ENCODE results near the gene EXOC5.
"Not testable (repeated sequence)": the region's sequence is repeated elsewhere in the genome, so short reads cannot be mapped to it uniquely, and the experiment has no call there.

Gene EXOC5

DNA sequence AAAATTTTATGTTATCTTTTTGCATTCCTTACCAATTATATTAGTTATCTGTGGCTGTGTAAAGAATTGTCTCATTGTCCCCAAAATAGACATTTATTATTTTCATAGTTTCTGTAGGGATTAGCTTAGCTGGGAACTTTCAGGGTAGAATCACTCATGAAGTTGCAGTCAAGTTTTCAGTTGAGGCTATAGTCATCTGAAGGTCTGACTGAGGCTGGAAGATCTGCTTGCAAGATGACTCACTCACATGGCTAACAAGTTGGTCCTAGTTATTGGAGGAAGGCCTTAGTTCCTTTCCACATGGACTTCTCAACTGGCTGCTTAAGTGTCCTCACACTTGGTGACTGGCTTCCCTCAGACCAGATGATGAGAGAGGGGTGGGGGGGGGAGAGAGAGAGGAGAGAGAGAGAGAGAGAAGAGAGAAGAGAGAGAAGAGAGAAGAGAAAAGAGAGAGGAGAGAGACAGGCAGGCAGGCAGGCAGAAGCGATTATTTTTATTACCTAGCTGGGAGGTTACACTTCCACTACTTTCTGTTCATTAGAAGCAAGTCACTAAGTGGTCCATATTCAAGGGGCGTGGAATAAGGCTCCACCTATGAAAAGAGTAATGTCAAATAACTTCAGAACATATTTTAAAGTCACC is 6.4 kb upstream of the EXOC5 start:
- no peak for DNase-seq (ENCODE audit: low read depth)
- no peak overlapping the region for H3K4me3 ChIP-seq (ENCODE audit: control insufficient read depth, low read depth, low read length)
- TF ChIP-seq, protein P1, sequence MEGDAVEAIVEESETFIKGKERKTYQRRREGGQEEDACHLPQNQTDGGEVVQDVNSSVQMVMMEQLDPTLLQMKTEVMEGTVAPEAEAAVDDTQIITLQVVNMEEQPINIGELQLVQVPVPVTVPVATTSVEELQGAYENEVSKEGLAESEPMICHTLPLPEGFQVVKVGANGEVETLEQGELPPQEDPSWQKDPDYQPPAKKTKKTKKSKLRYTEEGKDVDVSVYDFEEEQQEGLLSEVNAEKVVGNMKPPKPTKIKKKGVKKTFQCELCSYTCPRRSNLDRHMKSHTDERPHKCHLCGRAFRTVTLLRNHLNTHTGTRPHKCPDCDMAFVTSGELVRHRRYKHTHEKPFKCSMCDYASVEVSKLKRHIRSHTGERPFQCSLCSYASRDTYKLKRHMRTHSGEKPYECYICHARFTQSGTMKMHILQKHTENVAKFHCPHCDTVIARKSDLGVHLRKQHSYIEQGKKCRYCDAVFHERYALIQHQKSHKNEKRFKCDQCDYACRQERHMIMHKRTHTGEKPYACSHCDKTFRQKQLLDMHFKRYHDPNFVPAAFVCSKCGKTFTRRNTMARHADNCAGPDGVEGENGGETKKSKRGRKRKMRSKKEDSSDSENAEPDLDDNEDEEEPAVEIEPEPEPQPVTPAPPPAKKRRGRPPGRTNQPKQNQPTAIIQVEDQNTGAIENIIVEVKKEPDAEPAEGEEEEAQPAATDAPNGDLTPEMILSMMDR (IDR thresholded peaks at IDR 0.05; ENCODE audit: control insufficient read depth, insufficient read depth, low read depth, low read length, missing control alignments) = no peak

DNA sequence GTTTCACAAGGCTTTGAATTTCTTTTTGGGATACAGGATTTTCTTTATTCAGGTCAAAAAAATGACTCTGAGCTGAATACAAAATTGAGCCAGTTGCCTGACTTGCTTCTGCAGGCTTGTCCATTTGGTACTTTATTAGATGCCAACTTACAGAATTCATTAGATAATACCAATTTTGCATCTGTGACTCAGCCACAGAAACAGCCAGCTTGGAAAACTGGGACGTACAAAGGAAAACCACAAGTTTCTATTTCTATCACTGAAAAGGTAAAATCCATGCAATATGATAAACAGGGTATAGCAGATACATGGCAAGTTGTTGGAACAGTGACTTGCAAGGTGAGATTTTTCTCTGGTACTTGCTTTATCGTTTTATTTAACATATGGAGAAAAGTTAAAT is 5.8 kb upstream of the EXOC5 start:
- TF ChIP-seq, protein P1 (IDR thresholded peaks at IDR 0.05; ENCODE audit: control insufficient read depth, insufficient read depth, low read depth, low read length, missing control alignments) = no peak
- no peak for DNase-seq (ENCODE audit: low read depth)
- H3K4me3 ChIP-seq (ENCODE audit: control insufficient read depth, low read depth, low read length) = no peak overlapping the region

DNA sequence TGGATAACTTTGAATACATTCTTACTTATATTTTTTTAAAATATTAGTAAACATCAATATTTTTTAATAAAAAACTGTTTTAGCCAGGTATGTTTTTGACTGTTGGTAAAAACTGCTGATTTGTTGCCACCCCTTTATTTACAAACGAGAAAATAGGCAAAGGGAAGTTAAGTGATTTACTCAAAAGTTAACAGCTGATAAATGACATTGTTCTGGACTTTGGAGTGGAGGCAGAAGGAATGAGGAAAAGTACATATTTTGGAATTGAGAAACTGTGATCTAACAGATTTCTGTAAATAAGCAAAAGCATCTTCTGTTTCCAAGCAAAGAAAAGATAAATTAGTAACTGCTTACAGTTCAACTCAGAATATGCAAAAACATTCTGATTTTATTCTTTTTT is 4.5 kb upstream of the EXOC5 start:
- H3K4me3 ChIP-seq (ENCODE audit: control insufficient read depth, low read depth, low read length) = no peak overlapping the region
- no peak for DNase-seq (ENCODE audit: low read depth)
- TF ChIP-seq, protein P1 (IDR thresholded peaks at IDR 0.05; ENCODE audit: control insufficient read depth, insufficient read depth, low read depth, low read length, missing control alignments) = no peak

DNA sequence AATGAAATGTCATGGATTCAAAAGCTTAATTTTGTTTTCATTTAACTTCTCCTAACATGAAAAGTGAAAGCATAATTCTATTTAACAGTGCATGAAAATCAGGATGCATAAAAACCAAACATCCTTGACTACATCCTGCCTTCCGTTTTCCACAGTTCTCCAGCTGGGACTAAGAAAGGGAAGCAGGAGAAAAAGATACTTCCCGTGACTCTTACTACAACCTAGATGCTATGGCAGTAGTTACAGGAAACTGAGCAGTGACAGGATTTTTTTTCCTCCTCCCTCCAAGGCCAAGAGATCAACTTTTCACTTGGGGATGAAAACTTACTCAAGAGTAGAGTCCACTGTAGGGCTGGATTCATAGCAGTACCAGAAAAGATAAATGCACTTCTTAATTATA is 2.6 kb downstream of the EXOC5 start:
- TF ChIP-seq, protein P1 (IDR thresholded peaks at IDR 0.05; ENCODE audit: control insufficient read depth, insufficient read depth, low read depth, low read length, missing control alignments) = no peak
- DNase-seq (ENCODE audit: low read depth) = no peak
- no peak overlapping the region for H3K4me3 ChIP-seq (ENCODE audit: control insufficient read depth, low read depth, low read length)

DNA sequence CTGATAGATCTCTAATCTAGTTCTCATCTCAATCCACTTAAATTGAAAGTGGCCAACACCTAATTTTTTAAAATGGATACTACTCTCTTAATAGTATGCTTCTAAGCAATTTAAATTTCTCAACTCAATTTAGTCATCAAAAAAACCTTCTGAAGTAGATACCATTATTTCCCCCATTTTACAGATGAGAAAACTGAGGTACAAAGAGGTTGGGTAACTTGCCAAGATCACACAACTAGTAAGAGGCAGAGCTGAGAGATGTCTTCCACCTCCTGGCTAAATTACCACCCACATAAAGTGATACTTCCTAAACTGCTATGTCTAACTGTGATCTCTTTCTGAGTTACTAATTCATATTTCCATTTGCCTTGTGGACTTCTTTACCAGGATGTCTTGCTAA is 6.6 kb downstream of the EXOC5 start:
- H3K4me3 ChIP-seq (ENCODE audit: control insufficient read depth, low read depth, low read length) = no peak overlapping the region
- DNase-seq (ENCODE audit: low read depth) = no peak
- TF ChIP-seq, protein P1 (IDR thresholded peaks at IDR 0.05; ENCODE audit: control insufficient read depth, insufficient read depth, low read depth, low read length, missing control alignments) = no peak

DNA sequence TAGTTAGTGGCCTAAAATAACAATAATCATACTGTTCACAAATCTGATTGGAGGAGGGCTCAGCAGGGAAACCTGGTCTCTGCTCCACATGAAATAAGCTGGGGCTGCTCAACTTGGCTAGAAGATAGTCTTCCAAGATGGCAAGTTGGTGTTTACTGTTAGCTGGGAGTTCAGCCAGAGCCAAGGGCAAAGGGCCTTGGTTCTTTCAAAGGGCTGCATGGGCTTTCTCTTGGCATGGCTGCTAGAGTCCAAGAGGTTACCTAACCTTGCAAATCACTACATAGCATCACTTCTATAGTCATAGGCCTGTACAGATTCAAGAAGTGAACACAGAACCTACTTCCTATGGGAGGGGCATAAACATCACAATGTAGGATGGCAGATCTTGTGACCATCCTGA is 7.1 kb downstream of the EXOC5 start:
- no peak overlapping the region for H3K4me3 ChIP-seq (ENCODE audit: control insufficient read depth, low read depth, low read length)
- DNase-seq (ENCODE audit: low read depth) = no peak
- TF ChIP-seq, protein P1 (IDR thresholded peaks at IDR 0.05; ENCODE audit: control insufficient read depth, insufficient read depth, low read depth, low read length, missing control alignments) = no peak

DNA sequence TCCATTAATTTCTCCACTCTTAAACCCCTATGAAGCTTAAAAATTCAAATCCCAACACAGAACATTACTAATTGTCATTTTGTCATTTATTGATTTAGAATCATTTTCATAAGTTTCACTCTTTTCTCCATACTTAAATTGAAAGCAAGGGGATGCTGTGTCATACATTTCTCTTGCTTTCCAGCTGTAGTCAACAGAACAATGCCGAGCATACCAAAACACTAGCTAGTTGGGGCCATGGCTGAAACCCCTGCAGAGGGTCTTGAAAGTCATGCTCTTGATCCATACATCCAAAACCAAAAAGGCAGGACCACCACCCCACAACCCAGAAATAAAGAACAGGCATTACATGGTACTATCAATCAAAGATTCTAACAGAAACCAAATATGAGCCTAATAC is 9.0 kb downstream of the EXOC5 start:
- no peak overlapping the region for H3K4me3 ChIP-seq (ENCODE audit: control insufficient read depth, low read depth, low read length)
- TF ChIP-seq, protein P1 (IDR thresholded peaks at IDR 0.05; ENCODE audit: control insufficient read depth, insufficient read depth, low read depth, low read length, missing control alignments) = no peak
- no peak for DNase-seq (ENCODE audit: low read depth)

DNA sequence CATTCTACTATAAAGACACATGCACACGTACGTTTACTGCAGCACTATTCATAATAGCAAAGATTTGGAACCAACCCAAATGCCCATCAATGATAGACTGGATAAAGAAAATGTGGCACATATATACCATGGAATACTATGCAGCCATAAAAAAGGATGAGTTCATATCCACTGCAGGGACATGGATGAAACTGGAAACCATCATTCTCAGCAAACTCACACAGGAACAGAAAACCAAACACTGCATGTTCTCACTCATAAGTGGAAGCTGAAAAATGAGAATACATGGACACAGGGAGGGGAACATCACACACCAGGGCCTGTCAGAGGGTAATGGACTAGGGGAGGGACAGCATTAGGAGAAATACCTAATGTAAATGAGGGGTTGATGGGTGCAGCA is 10.5 kb downstream of the EXOC5 start:
- not testable (repeated sequence) for H3K4me3 ChIP-seq (ENCODE audit: control insufficient read depth, low read depth, low read length); DNase-seq (ENCODE audit: low read depth)
